CD14-positive monocyte (primary cell): ENCODE measurements around the gene ACAP3. TPM values are rescaled to one million over a fixed set of nuclear protein-coding genes. Genes with fewer than 3 reads are reported as not detected.

ENCODE experiments used
- DNase-seq, 3 donors: peaks; one replicate each; pipeline ENCODE4 v3.0.0-alpha.2; 2011 to 2022
- H2AFZ ChIP-seq: 2 replicates; pipeline ENCODE4 v1.6.0; 2012; ENCODE audit warnings: mild to moderate bottlenecking, low read depth, low read length, inconsistent platforms; ENCODE audit not compliant: insufficient read depth, poor library complexity, severe bottlenecking
- H3K27ac ChIP-seq, 2 donors: 1 replicate in 1 of 2; 2 replicates in 1 of 2; pipeline ENCODE4 v1.5.1; 2012 to 2013; ENCODE audit warnings: low read length in 2 of 2, control low read depth in 1 of 2, inconsistent platforms in 1 of 2, low read depth in 1 of 2, mild to moderate bottlenecking in 1 of 2
- H3K27me3 ChIP-seq, 2 donors: one replicate each; pipeline versions ENCODE4 v1.6.0 to v1.6.1; 2011 to 2013; ENCODE audit warnings: low read length in 2 of 2; ENCODE audit not compliant: control insufficient read depth in 2 of 2, insufficient read depth in 2 of 2
- H3K36me3 ChIP-seq, 2 donors: replicated peaks in 1 of 2; 1 replicate in 1 of 2; 2 replicates in 1 of 2; pipeline versions ENCODE4 v1.5.1 to v1.6.1; 2012 to 2013; ENCODE audit warnings: low read length in 2 of 2, control low read depth in 1 of 2, inconsistent platforms in 1 of 2, mild to moderate bottlenecking in 1 of 2; ENCODE audit not compliant: insufficient read depth in 2 of 2, control insufficient read depth in 1 of 2
- H3K4me1 ChIP-seq, 2 donors: 1 replicate in 1 of 2; 2 replicates in 1 of 2; pipeline versions ENCODE4 v1.5.1 to v1.6.1; 2012 to 2013; ENCODE audit warnings: low read length in 2 of 2, control low read depth in 1 of 2, inconsistent platforms in 1 of 2, mild to moderate bottlenecking in 1 of 2, moderate library complexity in 1 of 2; ENCODE audit not compliant: insufficient read depth in 2 of 2, control insufficient read depth in 1 of 2
- H3K4me2 ChIP-seq: replicated peaks from 2 replicates; pipeline ENCODE3; 2012; ENCODE audit warnings: low read length, moderate library complexity, mild to moderate bottlenecking; ENCODE audit not compliant: poor library complexity, severe bottlenecking; ENCODE audit errors: extremely low read depth
- H3K4me3 ChIP-seq, 3 experiments: fragments of 200-600 bp in 1 of 3; sonication (generic) in 1 of 3; replicated peaks in 1 of 3; 1 replicate in 2 of 3; 2 replicates in 1 of 3; pipeline ENCODE4 v1.5.1; 2011 to 2013; ENCODE audit warnings: low read length in 3 of 3, mild to moderate bottlenecking in 3 of 3, control low read depth in 2 of 3, low read depth in 2 of 3, inconsistent platforms in 1 of 3, moderate library complexity in 1 of 3
- H3K79me2 ChIP-seq: 2 replicates; pipeline ENCODE4 v1.6.0; 2012; ENCODE audit warnings: mild to moderate bottlenecking, control low read depth, inconsistent platforms, low read length, moderate library complexity; ENCODE audit not compliant: insufficient read depth
- H3K9ac ChIP-seq: 2 replicates; pipeline ENCODE4 v1.6.0; 2017; ENCODE audit warnings: low read length, mild to moderate bottlenecking; ENCODE audit not compliant: insufficient read depth, poor library complexity, severe bottlenecking
- H3K9me3 ChIP-seq, 2 donors: replicated peaks in 1 of 2; 1 replicate in 1 of 2; 2 replicates in 1 of 2; pipeline versions ENCODE4 v1.5.1 to v1.6.1; 2012 to 2013; ENCODE audit warnings: low read length in 2 of 2, control low read depth in 1 of 2; ENCODE audit not compliant: control insufficient read depth in 1 of 2, insufficient read depth in 1 of 2
- H4K20me1 ChIP-seq: 2 replicates; pipeline ENCODE4 v1.6.0; 2012; ENCODE audit warnings: mild to moderate bottlenecking, low read length, control low read depth, moderate library complexity; ENCODE audit not compliant: insufficient read depth
- H3K27ac Mint-ChIP-seq, 7 donors: one replicate each; pipeline ENCODE4 v1.8.0; 2020; ENCODE audit warnings: mild to moderate bottlenecking in 7 of 7, mixed read lengths in 7 of 7, moderate library complexity in 6 of 7, inconsistent platforms in 2 of 7
- H3K27me3 Mint-ChIP-seq, 3 donors: one replicate each; pipeline ENCODE4 v1.8.0; 2021 to 2022; ENCODE audit warnings: low read depth in 3 of 3, mild to moderate bottlenecking in 3 of 3, mixed read lengths in 3 of 3, moderate library complexity in 3 of 3, inconsistent platforms in 1 of 3
- H3K36me3 Mint-ChIP-seq, 2 donors: one replicate each; pipeline ENCODE4 v1.8.0; 2020; ENCODE audit warnings: mixed read lengths in 2 of 2, inconsistent platforms in 1 of 2, mild to moderate bottlenecking in 1 of 2
- H3K4me1 Mint-ChIP-seq: one replicate; pipeline ENCODE4 v1.8.0; 2020; ENCODE audit warnings: mild to moderate bottlenecking, mixed read lengths
- H3K4me3 Mint-ChIP-seq, 2 donors: one replicate each; pipeline ENCODE4 v1.8.0; 2020; ENCODE audit warnings: mild to moderate bottlenecking in 2 of 2, mixed read lengths in 2 of 2, moderate library complexity in 1 of 2
- H3K9me3 Mint-ChIP-seq, 7 donors: one replicate each; pipeline ENCODE4 v1.8.0; 2020 to 2022; ENCODE audit warnings: mixed read lengths in 7 of 7, mild to moderate bottlenecking in 6 of 7, moderate library complexity in 6 of 7, inconsistent platforms in 2 of 7
- CTCF ChIP-seq: fragments of 200-600 bp; IDR thresholded peaks from one replicate; pipeline ENCODE4 v1.8.0; 2022; ENCODE audit warnings: antibody characterized with exemption, mild to moderate bottlenecking
- WGBS: methylation state at CpG from one replicate; pipeline ENCODE4 v1.1.5; 2013; ENCODE audit warnings: missing lambda C conversion rate; ENCODE audit not compliant: insufficient coverage; 5-methylcytosine and 5-hydroxymethylcytosine counted together
- intact Hi-C, 2 donors: fragments of 100-400 bp; cut with micrococcal nuclease; formaldehyde crosslinking; loops; one replicate each; pipeline versions ENCODE4 v1.15.0 to v1.15.1; 2023
- polyA plus RNA-seq, 3 donors: library from polyadenylated mRNA; depleted of rRNA in 1 of 3; unstranded in 2 of 3; stranded (reverse) in 1 of 3; fragments of 300-500 nt in 2 of 3; fragments of >200 nt in 1 of 3; fragmentation: Illumina TruSeq in 2 of 3; gene quantifications; 1 replicate in 2 of 3; 2 replicates in 1 of 3; pipeline ENCODE4 v1.2.3, GENCODE V29; 2012 to 2021

Gene ACAP3
- polyA plus RNA-seq, 3 donors, result 3.5 to 132 (median 4.0) TPM

GRCh38 chr1:1285102-1285571 lies 22.6 kb downstream of the ACAP3 start:
- no peaks in the 10 kb centered on the region for H3K36me3 Mint-ChIP-seq
- no peak overlapping the region for H3K4me2 ChIP-seq

GRCh38 chr1:1284221-1285101 lies 23.3 kb downstream of the ACAP3 start:
- intact Hi-C loops, result no loop called here
- Histone ChIP-seq H2AFZ (no peak overlapping the region), H3K79me2 (no peaks in the 10 kb centered on the region), H3K9me3 (no peaks in the 10 kb centered on the region), H3K4me1 (no peaks in the 10 kb centered on the region), H3K4me3 (no peak overlapping the region), H3K27ac (no peak overlapping the region), H3K36me3 (no peaks in the 10 kb centered on the region), H3K9ac (no peak overlapping the region), H3K27me3 (no peaks in the 10 kb centered on the region), H4K20me1 (no peaks in the 10 kb centered on the region), H3K4me2 (no peak overlapping the region)
- no peak for TF ChIP-seq CTCF
- WGBS, result 92% methylated on average over 27 of the region's 32 CpGs
- Mint-ChIP-seq H3K27ac (no peak overlapping the region), H3K36me3 (no peaks in the 10 kb centered on the region), H3K4me1 (no peaks in the 10 kb centered on the region), H3K4me3 (no peak overlapping the region), H3K27me3 (peaks cover 0 to 4% (median 1%) of the 10 kb centered on the region in 3 donors), H3K9me3 (peaks cover 0 to 5% (median 0%) of the 10 kb centered on the region in 7 donors)
- no peak for DNase-seq

More at GRCh38 chr1:1285102-1285571, 22.6 kb downstream of the ACAP3 start:
- Histone ChIP-seq H3K27ac (no peak overlapping the region), H3K4me3 (no peak overlapping the region), H2AFZ (no peak overlapping the region), H3K9ac (no peak overlapping the region), H3K79me2 (no peaks in the 10 kb centered on the region), H3K4me1 (no peaks in the 10 kb centered on the region), H4K20me1 (no peaks in the 10 kb centered on the region), H3K9me3 (no peaks in the 10 kb centered on the region), H3K36me3 (no peaks in the 10 kb centered on the region), H3K27me3 (no peaks in the 10 kb centered on the region)
- H3K4me1 Mint-ChIP-seq, result no peaks in the 10 kb centered on the region
- intact Hi-C loops, result no loop called here
- no peak for TF ChIP-seq CTCF
- peaks cover 0 to 7% (median 0%) of the 10 kb centered on the region in 7 donors for H3K9me3 Mint-ChIP-seq
- WGBS, result 93% methylated on average over 22 of the region's 22 CpGs
- H3K27me3 Mint-ChIP-seq, result peaks cover 0 to 4% (median 1%) of the 10 kb centered on the region in 3 donors
- no peak for DNase-seq
- no peak overlapping the region for H3K27ac Mint-ChIP-seq
- no peak overlapping the region for H3K4me3 Mint-ChIP-seq
